Measurements from ENCODE around the gene LILRA6.
"Not testable (repeated sequence)": the region's sequence is repeated elsewhere in the genome, so short reads cannot be mapped to it uniquely, and the experiment has no call there.

Gene LILRA6

DNA sequence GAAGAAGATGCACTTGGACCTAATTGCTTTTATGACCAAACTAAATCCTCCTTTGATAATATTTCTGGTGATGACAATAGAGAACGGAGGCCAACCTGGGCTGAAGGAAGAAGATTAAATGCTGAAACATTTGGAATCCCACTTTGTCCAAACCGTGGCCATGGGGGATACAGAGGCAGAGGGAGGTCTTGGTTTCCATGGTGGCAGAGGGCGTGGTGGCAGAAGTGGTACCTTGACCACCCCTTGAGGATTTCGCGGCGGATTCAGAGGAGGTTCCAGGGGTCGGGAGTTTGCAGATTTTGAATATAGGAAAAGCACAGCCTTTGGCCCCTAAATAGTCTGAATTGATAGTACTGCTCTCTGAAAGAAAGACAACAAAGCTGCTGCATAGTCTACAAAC lies 12.6 kb downstream of the LILRA6 start:
- no peak for DNase-seq

- no peak for DNase-seq
These were observed 13.4 kb downstream of the LILRA6 start for GRCh38 chr19:54229146-54229545.

GRCh38 chr19:54224619-54225018 lies 18.0 kb downstream of the LILRA6 start:
- DNase-seq: not testable (repeated sequence)

DNA sequence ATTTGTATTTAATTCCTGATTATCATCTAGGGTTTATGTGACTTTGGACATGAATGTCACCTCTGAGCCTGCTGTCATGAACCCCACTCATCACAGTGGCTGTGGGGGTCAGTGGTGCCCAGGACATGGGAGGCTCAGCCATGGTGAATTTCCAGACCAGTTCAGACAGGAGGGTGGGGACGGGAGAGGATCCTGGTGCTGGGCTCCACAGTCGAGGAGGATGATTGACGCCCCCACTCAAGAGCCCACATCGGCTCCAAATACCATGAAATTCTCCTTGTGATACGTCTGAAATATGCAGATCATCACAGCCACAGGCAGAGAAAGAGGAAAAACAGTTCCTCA lies 18.7 kb downstream of the LILRA6 start:
- not testable (repeated sequence) for DNase-seq

DNA sequence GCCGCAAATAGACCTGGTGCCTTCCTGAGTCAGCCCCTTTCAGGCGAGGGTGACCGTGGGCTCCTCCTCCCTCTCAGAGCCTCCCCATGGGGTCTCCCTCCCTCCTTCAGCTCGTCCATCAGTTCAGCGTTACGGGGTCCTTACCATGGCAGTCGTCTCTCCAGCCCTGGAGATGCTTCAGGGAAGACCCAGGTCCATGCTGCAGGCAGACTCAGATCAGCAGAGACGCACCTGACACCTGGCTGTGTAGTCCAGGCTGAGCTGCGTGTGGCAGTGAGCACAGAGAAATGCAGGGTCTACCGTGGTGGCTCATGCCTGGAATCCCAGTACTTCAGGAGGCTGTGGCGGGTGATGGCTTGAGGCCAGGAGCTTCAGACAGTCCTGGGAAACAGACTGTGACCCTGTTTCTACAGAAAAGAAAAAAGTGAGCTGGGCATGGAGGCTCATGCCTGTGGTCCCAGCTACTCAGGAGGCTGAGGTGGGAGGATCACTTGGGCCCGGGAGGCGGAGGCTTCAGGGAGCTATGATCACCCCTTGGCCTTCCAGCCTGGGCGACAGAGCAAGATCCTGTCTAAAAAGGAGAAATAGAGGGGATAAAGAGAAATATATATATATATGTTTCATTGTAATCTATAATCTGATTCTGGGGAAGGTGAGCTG lies 19.2 kb downstream of the LILRA6 start:
- DNase-seq: not testable (repeated sequence)

- DNase-seq: not testable (repeated sequence)
These were observed 19.9 kb downstream of the LILRA6 start, which contains the start of gene LILRB3 for GRCh38 chr19:54222474-54223276. TSS of gene LILRB3 (minus strand) at chr19:54223007. CDS start at chr19:54222976, 31 bp downstream.

DNA sequence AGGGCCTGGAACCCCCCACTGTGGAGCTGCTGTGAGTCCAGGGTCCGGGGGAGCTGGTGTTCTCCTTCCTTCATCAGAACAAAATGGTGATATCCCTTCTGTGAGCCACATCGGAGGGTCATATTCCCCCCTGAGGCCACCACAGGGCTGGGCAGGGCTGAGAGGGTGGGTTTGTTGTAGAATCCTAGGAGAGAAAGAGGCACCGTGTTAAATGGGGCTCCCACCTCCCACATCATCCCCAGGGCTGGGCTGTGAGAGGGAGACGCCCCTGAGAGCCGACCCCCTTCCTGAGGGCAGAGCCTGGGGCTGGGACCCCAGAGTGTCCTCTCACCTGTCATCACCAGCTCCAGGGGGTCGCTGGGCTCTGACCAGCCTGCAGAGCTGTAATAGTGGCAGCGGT lies 20.6 kb downstream of the LILRA6 start:
- DNase-seq: not testable (repeated sequence)

DNA sequence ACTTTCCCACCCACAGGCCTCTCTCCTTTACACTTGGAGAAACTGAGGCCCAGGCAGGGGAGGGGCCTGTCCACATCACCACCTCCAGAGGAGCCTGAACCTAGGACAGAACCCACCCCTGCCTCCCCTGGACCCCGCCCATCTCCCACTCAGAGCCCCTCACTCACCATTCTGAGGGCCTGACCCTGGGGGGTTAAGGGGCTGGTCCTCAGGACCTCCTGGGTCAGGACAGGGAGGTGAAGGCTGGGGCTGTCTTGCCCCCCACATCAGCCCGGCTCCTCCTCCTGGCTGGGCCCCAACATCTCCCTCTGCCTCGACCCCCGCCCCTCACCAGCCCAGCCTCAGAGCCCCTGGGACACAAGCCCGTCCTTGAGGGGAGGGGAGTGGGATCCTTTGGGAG lies 22.9 kb downstream of the LILRA6 start:
- DNase-seq: not testable (repeated sequence)

GRCh38 chr19:54218960-54219661 lies 23.5 kb downstream of the LILRA6 start:
- no peak for DNase-seq

DNA sequence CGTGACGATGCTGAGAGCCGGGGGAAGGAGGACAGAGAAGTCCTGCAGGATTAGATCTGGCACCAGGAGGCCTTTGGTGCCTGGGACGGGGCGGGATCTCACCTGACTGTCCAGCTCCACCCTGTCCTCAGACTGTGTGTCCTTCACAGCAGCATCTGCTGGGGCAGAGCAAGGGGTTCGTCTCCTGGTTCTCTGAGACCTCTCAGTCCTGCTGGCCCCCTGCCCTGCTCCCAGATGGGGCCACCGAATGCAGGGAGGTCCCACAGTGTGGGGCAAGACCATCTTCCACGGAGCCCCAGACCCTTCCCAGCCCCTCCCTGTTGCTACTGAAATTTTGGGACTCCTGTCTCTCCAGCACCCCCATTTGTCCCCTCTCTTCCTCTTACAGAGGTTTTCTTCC lies 24.3 kb downstream of the LILRA6 start:
- no peak for DNase-seq

GRCh38 chr19:54217517-54218247 lies 24.9 kb downstream of the LILRA6 start:
- not testable (repeated sequence) for DNase-seq

DNA sequence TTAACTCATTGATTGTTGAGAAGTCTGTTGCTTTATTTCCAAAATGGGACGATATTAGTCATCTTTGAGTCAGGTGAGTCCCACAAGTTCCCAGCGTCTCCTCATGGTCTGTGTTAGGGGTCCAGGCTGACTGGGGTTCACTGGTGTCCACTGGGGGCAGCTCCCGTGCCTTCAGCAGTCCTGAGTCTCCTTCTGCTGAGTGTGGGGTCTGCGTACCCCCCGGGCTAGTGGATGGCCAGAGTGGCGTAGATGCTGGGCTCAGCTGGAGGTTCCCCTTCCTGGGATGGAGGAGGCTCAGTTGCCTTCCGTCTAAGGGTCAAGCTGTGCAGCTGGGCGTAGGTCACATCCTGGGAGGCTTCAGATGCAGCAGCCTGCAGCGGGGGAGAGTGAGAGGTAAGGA lies 25.7 kb downstream of the LILRA6 start:
- DNase-seq: no peak

DNA sequence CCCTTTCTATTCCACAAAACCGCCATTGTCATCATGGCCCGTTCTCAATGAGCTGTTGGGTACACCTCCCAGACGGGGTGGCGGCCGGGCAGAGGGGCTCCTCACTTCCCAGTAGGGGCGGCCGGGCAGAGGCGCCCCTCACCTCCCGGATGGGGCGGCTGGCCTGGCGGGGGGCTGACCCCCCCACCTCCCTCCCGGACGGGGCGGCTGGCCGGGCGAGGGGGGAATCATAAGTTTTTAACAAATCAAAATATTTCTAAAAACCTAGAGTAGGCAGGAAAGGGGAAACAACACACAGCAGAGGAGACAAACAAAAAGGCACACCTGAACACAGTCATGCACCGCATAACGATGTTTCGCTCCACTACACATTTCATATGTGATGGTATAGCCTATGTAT lies 27.9 kb downstream of the LILRA6 start:
- not testable (repeated sequence) for DNase-seq

DNA sequence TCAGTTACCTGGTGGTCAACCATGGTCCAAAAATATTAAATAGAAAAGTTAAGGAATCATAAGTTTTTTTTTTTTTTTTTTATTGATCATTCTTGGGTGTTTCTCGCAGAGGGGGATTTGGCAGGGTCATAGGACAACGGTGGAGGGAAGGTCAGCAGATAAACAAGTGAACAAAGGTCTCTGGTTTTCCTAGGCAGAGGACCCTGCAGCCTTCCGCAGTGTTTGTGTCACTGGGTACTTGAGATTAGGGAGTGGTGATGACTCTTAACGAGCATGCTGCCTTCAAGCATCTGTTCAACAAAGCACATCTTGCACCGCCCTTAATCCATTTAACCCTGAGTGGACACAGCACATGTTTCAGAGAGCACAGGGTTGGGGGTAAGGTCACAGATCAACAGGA lies 28.4 kb downstream of the LILRA6 start:
- not testable (repeated sequence) for DNase-seq

- DNase-seq: no peak
These were observed 31.4 kb downstream of the LILRA6 start for GRCh38 chr19:54211235-54211634.

- peak; percentile 80 for DNase-seq
These were observed 32.6 kb downstream of the LILRA6 start for GRCh38 chr19:54209811-54210494.

DNA sequence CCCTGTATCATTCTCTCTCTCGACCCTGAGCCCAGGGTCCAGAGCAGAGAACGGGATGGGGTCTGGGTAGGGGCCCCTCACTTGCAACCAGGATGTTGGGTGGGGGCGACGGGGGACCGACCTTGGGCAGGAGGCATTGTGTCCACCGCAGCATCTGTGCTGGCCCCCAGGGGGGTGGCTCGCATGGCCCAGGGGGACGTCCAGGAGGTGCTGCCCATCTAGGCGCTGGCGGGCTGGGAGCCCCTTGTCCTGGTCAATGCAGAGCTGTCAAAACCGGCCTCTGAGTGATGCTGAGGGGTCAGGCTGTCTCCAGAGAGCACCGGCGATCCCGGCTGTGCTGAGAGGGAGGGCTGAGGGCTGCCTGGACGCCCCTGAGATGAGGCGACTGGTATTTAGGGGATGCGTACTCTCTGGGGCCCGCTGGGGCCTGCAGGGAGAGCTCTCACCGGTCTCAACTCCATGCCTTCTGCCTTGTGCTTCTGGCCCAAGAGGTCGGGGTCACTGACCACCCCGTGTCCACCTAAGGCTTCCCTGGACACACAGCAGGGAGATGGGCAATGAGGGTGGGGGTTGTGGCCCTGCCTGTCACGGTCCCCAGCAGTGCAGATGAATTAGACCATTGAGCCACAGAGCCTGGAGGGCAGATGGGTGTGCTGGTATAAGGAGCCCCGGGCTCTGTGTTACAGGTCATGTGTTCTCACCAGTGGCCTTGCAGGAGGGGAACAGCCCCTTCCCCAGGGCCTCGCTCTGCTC lies 33.4 kb downstream of the LILRA6 start:
- DNase-seq: no peak

DNA sequence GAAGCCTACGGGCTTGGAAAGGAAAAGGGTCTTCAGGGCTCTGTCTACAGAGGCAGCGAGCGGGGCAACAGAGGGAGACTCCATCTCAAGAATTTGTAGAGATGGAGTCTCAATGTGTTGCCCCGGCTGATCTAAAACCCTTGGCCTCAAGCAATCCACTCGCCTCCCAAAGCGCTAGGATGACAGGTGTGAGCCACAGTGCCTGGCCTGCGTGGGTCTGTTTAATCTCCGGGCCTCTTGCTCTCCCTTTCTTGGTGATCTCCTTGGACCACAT lies 33.9 kb downstream of the LILRA6 start:
- DNase-seq: no peak

DNA sequence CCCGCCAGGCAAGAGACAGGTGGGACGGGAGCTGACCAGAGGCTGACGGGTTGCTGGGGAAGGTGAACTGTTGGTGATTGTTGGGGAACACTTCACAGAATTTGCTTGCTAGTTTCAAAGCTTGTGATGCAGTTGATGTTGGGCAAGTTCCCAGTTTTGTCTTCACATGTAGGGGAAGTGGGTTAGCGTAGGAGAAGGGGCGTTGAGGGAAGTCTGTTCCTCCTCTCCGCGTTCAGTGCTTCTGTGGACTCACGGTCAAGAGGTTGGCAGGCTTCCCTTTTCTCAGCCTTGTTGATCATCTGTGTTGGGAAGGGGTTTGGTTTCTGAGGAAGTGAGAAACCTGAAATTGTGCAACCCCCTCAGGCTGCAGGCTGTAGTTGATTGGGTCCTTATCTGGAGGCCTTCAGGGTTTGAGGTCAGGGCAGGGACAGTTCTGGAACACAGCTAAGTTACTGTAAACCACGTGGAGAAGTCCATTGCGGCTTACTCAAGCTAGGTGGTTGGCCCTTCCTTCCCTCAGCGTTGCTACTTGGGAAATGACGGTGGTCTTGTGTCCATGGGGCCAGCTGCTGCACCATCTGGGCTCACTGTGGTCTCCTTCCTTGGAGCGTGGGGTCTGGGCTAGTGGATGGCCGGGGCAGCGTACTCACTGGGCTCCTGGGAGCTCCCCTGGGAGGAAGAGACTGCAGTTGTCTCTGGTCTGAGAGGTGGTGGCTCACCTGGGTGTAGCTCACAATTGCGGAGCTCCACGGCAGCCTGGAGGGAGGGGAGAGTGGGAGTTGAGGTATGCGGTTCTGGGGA lies 34.4 kb downstream of the LILRA6 start:
- DNase-seq: peak; percentile 68

GRCh38 chr19:54207676-54207982 lies 35.0 kb downstream of the LILRA6 start:
- no peak for DNase-seq

DNA sequence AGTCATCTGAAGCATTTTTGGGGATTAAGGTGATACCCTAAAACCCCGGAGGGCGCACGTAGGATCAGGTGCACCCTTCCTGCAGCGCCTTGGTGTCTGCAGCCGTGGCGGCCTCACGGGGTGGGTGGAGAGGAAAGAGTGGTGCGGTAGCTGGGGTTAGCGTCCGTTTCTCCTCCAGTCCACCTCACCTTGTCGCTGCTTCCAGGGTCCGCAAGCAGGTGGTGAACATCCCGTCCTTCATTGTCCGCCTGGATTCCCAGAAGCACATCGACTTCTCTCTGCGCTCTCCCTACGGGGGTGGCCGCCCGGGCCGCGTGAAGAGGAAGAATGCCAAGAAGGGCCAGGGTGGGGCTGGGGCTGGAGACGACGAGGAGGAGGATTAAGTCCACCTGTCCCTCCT lies 35.4 kb downstream of the LILRA6 start:
- not testable (repeated sequence) for DNase-seq
